ENCODE results near the gene AP1G1. TPM values are rescaled to one million over a fixed set of nuclear protein-coding genes. Genes with fewer than 3 reads are reported as not detected.

AP1G1 gene
- total RNA-seq (45.7 and 55.5 TPM in 2 replicates), polyA plus RNA-seq (102 and 106 TPM in 2 replicates), polyA minus RNA-seq (ENCODE audit: low replicate concordance) (100 and 128 TPM in 2 replicates)
- 49.8 and 52.1 TPM in 2 replicates for polyA plus RNA-seq (2012)

DNA sequence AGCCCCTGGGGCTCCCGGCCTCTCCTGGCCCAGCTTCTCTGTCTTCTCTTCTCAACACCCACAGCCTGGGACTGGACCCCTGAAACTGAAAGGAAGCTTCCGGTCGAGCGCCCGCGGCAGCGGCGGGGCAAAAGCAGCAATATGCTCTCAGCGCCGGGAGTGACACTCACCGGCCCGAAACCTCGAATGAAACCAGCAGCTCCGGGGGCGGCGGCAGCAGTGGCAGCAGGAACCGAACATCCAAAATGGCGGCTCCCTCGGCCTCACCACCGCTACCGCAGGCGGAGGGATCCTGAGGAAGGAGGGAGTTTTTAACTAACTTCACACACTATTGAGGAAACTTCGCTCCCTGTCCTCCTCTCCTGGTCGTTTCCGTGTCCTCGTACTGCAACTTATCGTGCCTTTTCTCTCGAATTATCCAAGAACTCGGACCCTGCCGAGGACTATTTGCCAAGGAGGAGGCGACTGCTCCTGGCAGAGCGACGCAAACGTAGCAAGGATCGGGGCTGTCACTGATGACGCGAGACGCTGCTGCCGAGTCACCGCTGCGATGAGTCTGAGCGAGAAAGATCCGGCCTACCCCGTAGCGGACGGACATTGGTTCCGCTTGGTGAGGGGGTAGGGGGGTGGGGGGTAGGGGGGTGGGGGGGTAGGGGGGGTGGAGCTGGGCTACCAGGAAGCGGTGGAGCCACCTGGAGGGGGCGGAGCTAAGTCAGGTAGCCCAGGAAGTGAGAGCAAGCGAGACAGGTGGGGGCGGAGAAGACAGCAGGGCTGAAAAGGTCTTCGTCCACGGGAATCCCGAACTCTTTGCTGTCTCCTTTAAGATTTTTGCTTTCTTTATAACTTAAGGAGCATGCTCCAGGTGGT is at the start of gene AP1G1:
Gene AP1G1 (minus strand): TSS at position 242 of the 867 bp plus-strand sequence. CDS start 19,355 bp downstream, outside the sequence.
- no peaks in the 10 kb centered on the region for H3K4me1 ChIP-seq (ENCODE audit: control insufficient read depth, extremely low read depth, insufficient read depth, low read length)
- H3K27ac ChIP-seq (ENCODE audit: insufficient read depth, low read length), result peak within 1 kb of the TSS; percentile 100
- H3K36me3 ChIP-seq (ENCODE audit: control insufficient read depth, insufficient read depth, low read length), result no peaks in the 10 kb centered on the region
- peak within 1 kb of the TSS; percentile 54 to 86 (median 80) for H3K4me3 ChIP-seq (replicated peaks in 1 of 4; ENCODE audit: control extremely low read depth in 1 of 4, insufficient read depth in 1 of 4, low read depth in 3 of 4, low read length in 4 of 4)
- TF ChIP-seq EZH2 (IDR thresholded peaks at IDR 0.05; ENCODE audit: low read length, missing control alignments), result no peak
- TF ChIP-seq CTCF (conservative IDR thresholded peaks at IDR 0.05 in 1 of 2, IDR thresholded peaks at IDR 0.05 in 1 of 2; ENCODE audit: low read depth in 1 of 2, low read length in 2 of 2), result no peak
- peak within 1 kb of the TSS; percentile 98 for H2AFZ ChIP-seq (ENCODE audit: low read length)
- H3K9me3 ChIP-seq (ENCODE audit: control insufficient read depth, insufficient read depth, low read depth, low read length), result no peaks in the 10 kb centered on the region
- H3K27me3 ChIP-seq (ENCODE audit: control insufficient read depth, insufficient read depth, low read length), result no peaks in the 10 kb centered on the region
- H3K79me2 ChIP-seq (ENCODE audit: control insufficient read depth, insufficient read depth, low read length), result peaks cover 44% of the 10 kb centered on the region
- peak; percentile 99 to 100 for DNase-seq (ENCODE audit: low read depth in 2 of 2)
- H4K20me1 ChIP-seq (ENCODE audit: control insufficient read depth, extremely low read depth, insufficient read depth, low read length), result no peaks in the 10 kb centered on the region
- H3K4me2 ChIP-seq (ENCODE audit: extremely low read depth, insufficient read depth, low read length), result peak within 1 kb of the TSS; percentile 81
- peak within 1 kb of the TSS; percentile 98 for H3K9ac ChIP-seq (ENCODE audit: insufficient read depth, low read length)

GRCh38 chr16:71855937-71856662 is 47.5 kb upstream of the AP1G1 start:
- no peak for TF ChIP-seq EZH2 (IDR thresholded peaks at IDR 0.05; ENCODE audit: low read length, missing control alignments)
- no peak for TF ChIP-seq CTCF (conservative IDR thresholded peaks at IDR 0.05 in 1 of 2, IDR thresholded peaks at IDR 0.05 in 1 of 2; ENCODE audit: low read depth in 1 of 2, low read length in 2 of 2)
- no peaks in the 10 kb centered on the region for H3K79me2 ChIP-seq (ENCODE audit: control insufficient read depth, insufficient read depth, low read length)
- H3K4me1 ChIP-seq (ENCODE audit: control insufficient read depth, extremely low read depth, insufficient read depth, low read length), result no peaks in the 10 kb centered on the region
- H3K27ac ChIP-seq (ENCODE audit: insufficient read depth, low read length), result no peak overlapping the region
- H3K36me3 ChIP-seq (ENCODE audit: control insufficient read depth, insufficient read depth, low read length), result peaks cover 8% of the 10 kb centered on the region
- no peak overlapping the region for H3K4me2 ChIP-seq (ENCODE audit: extremely low read depth, insufficient read depth, low read length)
- no peak for DNase-seq (ENCODE audit: low read depth in 2 of 2)
- H3K4me3 ChIP-seq (replicated peaks in 1 of 4; ENCODE audit: control extremely low read depth in 1 of 4, insufficient read depth in 1 of 4, low read depth in 3 of 4, low read length in 4 of 4), result no peak overlapping the region
- H2AFZ ChIP-seq (ENCODE audit: low read length), result no peak overlapping the region
- H3K27me3 ChIP-seq (ENCODE audit: control insufficient read depth, insufficient read depth, low read length), result no peaks in the 10 kb centered on the region
- no peak overlapping the region for H3K9ac ChIP-seq (ENCODE audit: insufficient read depth, low read length)
- no peaks in the 10 kb centered on the region for H3K9me3 ChIP-seq (ENCODE audit: control insufficient read depth, insufficient read depth, low read depth, low read length)
- no peaks in the 10 kb centered on the region for H4K20me1 ChIP-seq (ENCODE audit: control insufficient read depth, extremely low read depth, insufficient read depth, low read length)

GRCh38 chr16:71854369-71854948 is 45.8 kb upstream of the AP1G1 start:
- no peaks in the 10 kb centered on the region for H3K9me3 ChIP-seq (ENCODE audit: control insufficient read depth, insufficient read depth, low read depth, low read length)
- H3K79me2 ChIP-seq (ENCODE audit: control insufficient read depth, insufficient read depth, low read length), result no peaks in the 10 kb centered on the region
- H3K4me3 ChIP-seq (replicated peaks in 1 of 4; ENCODE audit: control extremely low read depth in 1 of 4, insufficient read depth in 1 of 4, low read depth in 3 of 4, low read length in 4 of 4), result no peak overlapping the region
- no peak overlapping the region for H3K4me2 ChIP-seq (ENCODE audit: extremely low read depth, insufficient read depth, low read length)
- H2AFZ ChIP-seq (ENCODE audit: low read length), result no peak overlapping the region
- TF ChIP-seq CTCF (conservative IDR thresholded peaks at IDR 0.05 in 1 of 2, IDR thresholded peaks at IDR 0.05 in 1 of 2; ENCODE audit: low read depth in 1 of 2, low read length in 2 of 2) (no peak), EZH2 (IDR thresholded peaks at IDR 0.05; ENCODE audit: low read length, missing control alignments) (no peak)
- H3K9ac ChIP-seq (ENCODE audit: insufficient read depth, low read length), result no peak overlapping the region
- DNase-seq (ENCODE audit: low read depth in 2 of 2), result no peak
- H3K27ac ChIP-seq (ENCODE audit: insufficient read depth, low read length), result no peak overlapping the region
- H3K36me3 ChIP-seq (ENCODE audit: control insufficient read depth, insufficient read depth, low read length), result peaks cover 17% of the 10 kb centered on the region
- H3K27me3 ChIP-seq (ENCODE audit: control insufficient read depth, insufficient read depth, low read length), result no peaks in the 10 kb centered on the region
- H4K20me1 ChIP-seq (ENCODE audit: control insufficient read depth, extremely low read depth, insufficient read depth, low read length), result no peaks in the 10 kb centered on the region
- no peaks in the 10 kb centered on the region for H3K4me1 ChIP-seq (ENCODE audit: control insufficient read depth, extremely low read depth, insufficient read depth, low read length)
